ENCODE data around the gene EML6. TPM values are rescaled to one million over a fixed set of nuclear protein-coding genes. Genes with fewer than 3 reads are reported as not detected.

EML6 gene
- total RNA-seq, 6 donors from 2014 or later = 1.5 to 7.3 (median 4.0) TPM

DNA sequence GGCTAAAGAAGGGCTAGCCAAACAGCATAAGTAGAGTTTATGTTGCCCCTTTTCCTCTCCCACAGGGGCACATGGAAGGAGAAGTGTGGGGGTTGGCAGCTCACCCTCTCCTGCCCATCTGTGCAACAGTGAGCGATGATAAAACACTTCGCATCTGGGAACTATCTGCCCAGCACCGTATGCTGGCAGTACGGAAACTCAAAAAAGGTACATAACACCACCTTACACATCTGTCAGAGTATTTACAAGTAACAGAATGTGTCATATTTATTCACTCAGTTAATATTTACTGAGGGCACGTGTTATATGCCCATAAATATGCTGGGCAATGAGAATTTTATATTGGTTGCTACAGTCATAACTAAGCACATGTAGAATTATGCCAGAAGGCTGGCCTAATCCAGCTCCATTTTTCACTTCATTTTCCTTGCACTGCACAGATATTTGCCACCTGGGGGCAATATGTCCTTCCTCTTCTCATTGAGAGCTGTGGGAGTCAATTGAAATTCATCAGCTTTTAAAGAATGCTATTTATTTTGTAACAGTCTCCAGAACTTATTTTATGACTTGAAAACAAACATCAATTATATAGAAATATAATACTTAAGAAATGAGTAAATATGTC is 176.2 kb downstream of the EML6 start:
- no peak for DNase-seq
- TF ChIP-seq CTCF (IDR thresholded peaks at IDR 0.05) = peak in 5 of 6 experiments; percentile 37 to 58 (median 55)
- no peak for TF ChIP-seq POLR2AphosphoS5 (IDR thresholded peaks at IDR 0.05)
- no peak for TF ChIP-seq POLR2A (IDR thresholded peaks at IDR 0.05)
- TF ChIP-seq EP300 (IDR thresholded peaks at IDR 0.05) = no peak
- WGBS, 2 donors = 85 to 87% methylated on average over 5 of the region's 5 CpGs
- Histone ChIP-seq H3K9me3 (peaks cover 0 to 3% (median 0%) of the 10 kb centered on the region in 4 donors), H3K4me3 (no peak overlapping the region), H3K27ac (no peak overlapping the region), H3K27me3 (no peaks in the 10 kb centered on the region), H3K4me1 (peaks cover 0 to 3% (median 0%) of the 10 kb centered on the region in 4 donors), H3K36me3 (no peaks in the 10 kb centered on the region)
- ATAC-seq (ENCODE audit: low FRiP score in 2 of 2) = peak in 1 of 2 donors; percentile 74

- DNase-seq (no peak), ATAC-seq (ENCODE audit: low FRiP score in 2 of 2) (no peak)
- Histone ChIP-seq H3K27ac (no peak overlapping the region), H3K4me3 (no peak overlapping the region), H3K9me3 (no peaks in the 10 kb centered on the region), H3K36me3 (no peaks in the 10 kb centered on the region), H3K27me3 (no peaks in the 10 kb centered on the region), H3K4me1 (peaks cover 0 to 3% (median 0%) of the 10 kb centered on the region in 4 donors)
- TF ChIP-seq POLR2A (IDR thresholded peaks at IDR 0.05) (no peak), CTCF (IDR thresholded peaks at IDR 0.05) (no peak), POLR2AphosphoS5 (IDR thresholded peaks at IDR 0.05) (no peak), EP300 (IDR thresholded peaks at IDR 0.05) (no peak)
- WGBS, 2 donors = 72 to 81% methylated on average over 9 of the region's 9 CpGs
Measured at GRCh38 chr2:54901224-54901986, 177.9 kb downstream of the EML6 start.

DNA sequence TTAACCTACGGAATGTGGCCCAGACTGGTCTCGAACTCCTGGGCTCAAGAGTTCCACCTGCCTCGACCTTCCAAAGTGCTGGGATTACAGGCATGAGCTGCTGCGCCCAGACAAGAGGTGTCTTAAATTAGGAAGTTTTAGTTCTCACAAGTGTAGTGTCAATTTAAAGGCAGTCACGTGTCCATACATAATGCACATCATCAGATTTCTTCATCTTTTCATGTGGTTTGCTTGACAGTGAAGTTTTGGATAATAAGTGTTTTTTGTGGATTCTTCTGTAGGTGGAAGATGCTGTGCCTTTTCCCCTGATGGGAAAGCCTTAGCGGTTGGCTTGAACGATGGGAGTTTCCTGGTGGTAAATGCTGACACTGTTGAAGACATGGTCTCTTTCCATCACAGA is 179.3 kb downstream of the EML6 start:
- WGBS, 2 donors = 86 to 96% methylated on average over 7 of the region's 7 CpGs

DNA sequence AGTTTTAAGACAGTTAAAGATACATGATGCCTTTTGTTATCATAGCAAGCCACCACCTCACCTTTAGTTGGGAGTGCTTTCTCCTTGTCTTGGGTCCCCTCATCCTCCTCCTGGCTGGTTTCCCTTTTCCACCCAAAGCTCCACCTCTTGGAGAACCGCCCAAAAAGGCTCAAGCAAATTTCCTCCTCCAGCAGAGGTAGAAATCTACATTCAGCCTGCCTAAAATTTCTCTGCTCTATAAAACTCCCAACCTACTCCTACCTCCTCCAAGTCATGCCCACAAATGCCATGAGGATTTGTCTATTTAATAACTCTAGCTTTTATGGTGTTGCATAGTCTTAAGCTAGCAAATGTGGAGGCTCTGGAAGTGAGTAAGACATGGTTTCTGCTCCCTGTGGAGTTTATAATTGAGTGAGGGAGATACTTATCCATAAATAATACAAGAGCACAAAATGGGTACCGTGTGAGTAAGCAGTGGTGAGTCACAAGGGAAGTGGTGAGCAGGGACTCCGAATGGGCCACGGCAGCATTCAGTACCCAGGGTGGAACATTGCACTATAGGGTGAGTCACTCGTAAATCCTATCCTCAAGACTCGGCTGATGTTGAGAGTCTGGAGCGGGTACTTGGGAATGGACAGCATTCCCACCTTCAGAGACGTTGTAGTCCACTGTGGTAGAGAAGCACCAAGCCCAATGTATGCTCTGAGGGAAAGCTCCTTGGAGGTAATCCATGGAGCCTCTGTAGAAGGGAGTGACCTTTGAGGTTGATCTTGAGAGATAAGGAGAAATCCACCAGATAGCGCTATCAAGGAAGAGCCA is 180.5 kb downstream of the EML6 start:
- H3K9me3 ChIP-seq = no peaks in the 10 kb centered on the region
- DNase-seq = peak in 1 of 2 donors; percentile 59
- peaks cover 0 to 3% (median 0%) of the 10 kb centered on the region in 4 donors for H3K4me1 ChIP-seq
- peak; percentile 70 to 81 for ATAC-seq (ENCODE audit: low FRiP score in 2 of 2)
- no peak overlapping the region for H3K27ac ChIP-seq
- H3K4me3 ChIP-seq = no peak overlapping the region
- TF ChIP-seq EP300 (IDR thresholded peaks at IDR 0.05) (no peak), CTCF (IDR thresholded peaks at IDR 0.05) (no peak), POLR2A (IDR thresholded peaks at IDR 0.05) (no peak), POLR2AphosphoS5 (IDR thresholded peaks at IDR 0.05) (no peak)
- H3K27me3 ChIP-seq = no peaks in the 10 kb centered on the region
- 74 to 80% methylated on average over 9 of the region's 9 CpGs for WGBS, 2 donors
- H3K36me3 ChIP-seq = no peaks in the 10 kb centered on the region

More for the DNA sequence above, 179.3 kb downstream of the EML6 start:
- H3K4me3 ChIP-seq = no peak overlapping the region
- H3K36me3 ChIP-seq = no peaks in the 10 kb centered on the region
- H3K27ac ChIP-seq = no peak overlapping the region
- DNase-seq (no peak), ATAC-seq (ENCODE audit: low FRiP score in 2 of 2) (no peak)
- no peaks in the 10 kb centered on the region for H3K27me3 ChIP-seq
- H3K9me3 ChIP-seq = no peaks in the 10 kb centered on the region
- peaks cover 0 to 3% (median 0%) of the 10 kb centered on the region in 4 donors for H3K4me1 ChIP-seq
- no peak for TF ChIP-seq POLR2AphosphoS5 (IDR thresholded peaks at IDR 0.05)
- TF ChIP-seq POLR2A (IDR thresholded peaks at IDR 0.05) = no peak
- no peak for TF ChIP-seq EP300 (IDR thresholded peaks at IDR 0.05)
- no peak for TF ChIP-seq CTCF (IDR thresholded peaks at IDR 0.05)

Measured in upper lobe of left lung (tissue), 6 donors.